ENCODE data around the gene NR2C1.

NR2C1 gene

DNA sequence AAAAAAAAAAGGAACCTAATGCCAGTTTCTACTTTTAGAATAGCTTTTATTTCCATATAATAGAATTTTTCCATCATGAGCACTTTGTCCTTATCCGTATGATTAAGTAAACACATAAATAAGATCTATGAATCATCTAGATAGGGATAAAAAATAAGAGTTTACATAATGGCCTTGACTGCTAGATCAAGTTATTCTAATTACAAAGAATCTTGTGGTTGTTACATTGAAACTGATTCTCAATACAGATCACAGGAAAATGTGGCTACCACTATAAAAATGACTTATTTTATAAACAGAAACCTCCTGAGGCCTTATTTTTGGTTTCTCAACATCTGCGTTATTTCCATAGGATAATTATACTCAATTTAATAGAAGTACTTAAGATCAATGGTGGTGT lies 35.5 kb downstream of the NR2C1 start:
- TF ChIP-seq FOXP2 (optimal IDR thresholded peaks at IDR 0.05; ENCODE audit: borderline replicate concordance, extremely low read depth, extremely low read length, insufficient read depth) = no peak
- no peak for TF ChIP-seq SIN3A (IDR thresholded peaks at IDR 0.05; ENCODE audit: borderline replicate concordance, insufficient read depth, low read length)

DNA sequence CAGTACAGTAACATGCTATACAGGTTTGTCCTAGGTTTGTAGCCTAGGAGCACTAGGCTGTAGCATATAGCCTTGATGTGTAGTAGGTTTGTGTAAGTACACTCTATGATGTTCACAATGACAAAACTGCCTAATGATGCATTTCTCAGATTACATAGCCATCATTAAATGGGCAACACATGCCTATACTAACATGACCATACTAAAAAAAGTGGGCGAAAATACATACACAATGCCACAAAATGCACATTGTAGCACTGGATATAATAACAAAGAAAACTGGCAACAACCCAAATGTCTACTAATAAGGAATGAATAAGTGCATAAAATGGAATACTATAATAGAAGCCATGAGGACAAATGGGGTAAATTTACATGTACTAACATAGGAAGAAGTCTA lies 38.7 kb downstream of the NR2C1 start:
- TF ChIP-seq, protein P1, sequence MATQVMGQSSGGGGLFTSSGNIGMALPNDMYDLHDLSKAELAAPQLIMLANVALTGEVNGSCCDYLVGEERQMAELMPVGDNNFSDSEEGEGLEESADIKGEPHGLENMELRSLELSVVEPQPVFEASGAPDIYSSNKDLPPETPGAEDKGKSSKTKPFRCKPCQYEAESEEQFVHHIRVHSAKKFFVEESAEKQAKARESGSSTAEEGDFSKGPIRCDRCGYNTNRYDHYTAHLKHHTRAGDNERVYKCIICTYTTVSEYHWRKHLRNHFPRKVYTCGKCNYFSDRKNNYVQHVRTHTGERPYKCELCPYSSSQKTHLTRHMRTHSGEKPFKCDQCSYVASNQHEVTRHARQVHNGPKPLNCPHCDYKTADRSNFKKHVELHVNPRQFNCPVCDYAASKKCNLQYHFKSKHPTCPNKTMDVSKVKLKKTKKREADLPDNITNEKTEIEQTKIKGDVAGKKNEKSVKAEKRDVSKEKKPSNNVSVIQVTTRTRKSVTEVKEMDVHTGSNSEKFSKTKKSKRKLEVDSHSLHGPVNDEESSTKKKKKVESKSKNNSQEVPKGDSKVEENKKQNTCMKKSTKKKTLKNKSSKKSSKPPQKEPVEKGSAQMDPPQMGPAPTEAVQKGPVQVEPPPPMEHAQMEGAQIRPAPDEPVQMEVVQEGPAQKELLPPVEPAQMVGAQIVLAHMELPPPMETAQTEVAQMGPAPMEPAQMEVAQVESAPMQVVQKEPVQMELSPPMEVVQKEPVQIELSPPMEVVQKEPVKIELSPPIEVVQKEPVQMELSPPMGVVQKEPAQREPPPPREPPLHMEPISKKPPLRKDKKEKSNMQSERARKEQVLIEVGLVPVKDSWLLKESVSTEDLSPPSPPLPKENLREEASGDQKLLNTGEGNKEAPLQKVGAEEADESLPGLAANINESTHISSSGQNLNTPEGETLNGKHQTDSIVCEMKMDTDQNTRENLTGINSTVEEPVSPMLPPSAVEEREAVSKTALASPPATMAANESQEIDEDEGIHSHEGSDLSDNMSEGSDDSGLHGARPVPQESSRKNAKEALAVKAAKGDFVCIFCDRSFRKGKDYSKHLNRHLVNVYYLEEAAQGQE (IDR thresholded peaks at IDR 0.05; ENCODE audit: insufficient read depth in 1 of 2, low read depth in 2 of 2, low read length in 2 of 2) = no peak
- no peak for TF ChIP-seq SIN3A (IDR thresholded peaks at IDR 0.05; ENCODE audit: borderline replicate concordance, insufficient read depth, low read length)
- no peak for TF ChIP-seq TAF1 (IDR thresholded peaks at IDR 0.05; ENCODE audit: borderline replicate concordance, insufficient read depth, low read length)
- no peak for TF ChIP-seq FOXP2 (optimal IDR thresholded peaks at IDR 0.05; ENCODE audit: borderline replicate concordance, extremely low read depth, extremely low read length, insufficient read depth)
- no peak for TF ChIP-seq POLR2AphosphoS5 (IDR thresholded peaks at IDR 0.05; ENCODE audit: low read depth, low read length)

DNA sequence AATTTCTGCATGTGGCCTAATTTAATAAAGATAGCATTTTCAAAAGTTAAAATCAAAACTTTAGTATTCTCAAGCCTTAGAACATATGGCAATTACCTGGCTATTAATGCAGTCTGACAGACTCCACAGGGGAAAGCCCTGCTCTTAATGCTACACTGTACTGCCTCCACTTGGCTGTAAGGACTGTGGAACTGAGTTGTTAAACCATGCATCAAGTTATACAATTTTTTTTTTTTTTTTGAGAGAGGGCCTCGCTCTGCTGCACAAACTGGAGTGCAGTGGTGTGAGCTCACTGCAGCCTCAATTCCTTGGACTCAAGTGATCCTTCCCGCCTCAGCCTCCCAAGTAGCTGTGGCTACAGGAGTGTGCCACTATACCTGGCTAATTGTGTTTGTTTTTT lies 50.9 kb downstream of the NR2C1 start:
- TF ChIP-seq, protein P1 (IDR thresholded peaks at IDR 0.05; ENCODE audit: insufficient read depth in 1 of 2, low read depth in 2 of 2, low read length in 2 of 2) = no peak

DNA sequence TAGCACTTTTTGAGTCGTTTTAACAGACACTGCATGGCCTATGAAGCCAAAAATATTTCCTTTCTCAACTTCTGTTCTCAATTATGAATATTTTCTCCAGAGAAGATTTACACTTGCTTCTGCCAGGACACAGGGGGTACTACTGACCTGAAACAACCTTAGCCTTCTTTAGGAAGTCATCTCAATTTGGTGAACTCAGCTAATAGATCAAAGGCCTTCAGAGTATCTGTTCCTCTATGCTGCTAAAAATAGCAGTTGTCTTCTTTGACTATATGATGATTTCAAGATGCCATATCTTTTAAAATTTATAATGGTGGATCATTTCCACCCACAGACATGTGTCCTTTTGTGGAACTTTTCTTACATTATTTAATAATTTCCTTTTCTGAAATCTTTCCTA lies 55.9 kb downstream of the NR2C1 start:
- TF ChIP-seq SIN3A (IDR thresholded peaks at IDR 0.05; ENCODE audit: borderline replicate concordance, insufficient read depth, low read length) = no peak
- TF ChIP-seq, protein P1 (IDR thresholded peaks at IDR 0.05; ENCODE audit: insufficient read depth in 1 of 2, low read depth in 2 of 2, low read length in 2 of 2) = no peak
- no peak for TF ChIP-seq TAF1 (IDR thresholded peaks at IDR 0.05; ENCODE audit: borderline replicate concordance, insufficient read depth, low read length)
- no peak for TF ChIP-seq POLR2AphosphoS5 (IDR thresholded peaks at IDR 0.05; ENCODE audit: low read depth, low read length)

DNA sequence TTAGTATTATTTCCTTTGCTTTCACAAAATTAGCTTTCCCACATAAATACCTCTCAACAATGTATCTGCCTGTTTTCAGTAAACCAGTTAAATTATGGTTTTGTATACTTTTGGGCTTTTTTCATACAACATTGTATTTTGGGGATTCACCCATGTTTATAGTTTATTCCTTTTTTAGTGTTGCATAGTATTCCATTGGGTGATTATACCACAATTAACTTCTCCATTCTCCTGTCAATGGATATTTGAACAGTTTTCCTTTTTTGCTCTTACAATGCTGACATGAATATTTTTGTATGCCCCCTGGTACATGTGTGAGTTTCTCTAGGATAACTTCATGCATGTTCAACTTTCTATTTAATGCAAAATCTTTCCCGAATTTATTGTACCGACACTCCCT lies 57.3 kb downstream of the NR2C1 start:
- TF ChIP-seq POLR2AphosphoS5 (IDR thresholded peaks at IDR 0.05; ENCODE audit: low read depth, low read length) = no peak
- TF ChIP-seq FOXP2 (optimal IDR thresholded peaks at IDR 0.05; ENCODE audit: borderline replicate concordance, extremely low read depth, extremely low read length, insufficient read depth) = no peak
- TF ChIP-seq, protein P1 (IDR thresholded peaks at IDR 0.05; ENCODE audit: insufficient read depth in 1 of 2, low read depth in 2 of 2, low read length in 2 of 2) = no peak
- no peak for TF ChIP-seq SIN3A (IDR thresholded peaks at IDR 0.05; ENCODE audit: borderline replicate concordance, insufficient read depth, low read length)
- no peak for TF ChIP-seq TAF1 (IDR thresholded peaks at IDR 0.05; ENCODE audit: borderline replicate concordance, insufficient read depth, low read length)

Measured in PFSK-1 (cell line).